Ammon's horn (tissue), 1 donor: ENCODE data around the gene RASA1.
A peak's percentile ranks its signal among the peaks of the same experiment; 100 is the strongest.
"Not testable (repeated sequence)": the region's sequence is repeated elsewhere in the genome, so short reads cannot be mapped to it uniquely, and the experiment has no call there.

Experiments
- DNase-seq: peaks from one replicate; pipeline ENCODE4 v3.0.0-alpha.2; 2016; ENCODE audit warnings: low spot score

The RASA1 gene

GRCh38 chr5:87267574-87268125 is at the start of gene RASA1:
Gene RASA1, plus strand, starts transcription at chr5:87267883. Its CDS starts 569 bp downstream, at chr5:87268452.
- peak; percentile 97 for DNase-seq

- no peak for DNase-seq
Measured at GRCh38 chr5:87229780-87230179, 37.9 kb upstream of the RASA1 start.

- DNase-seq, result no peak
Measured at GRCh38 chr5:87231037-87231808, 36.5 kb upstream of the RASA1 start.

- DNase-seq, result no peak
Measured at GRCh38 chr5:87233143-87233542, 34.5 kb upstream of the RASA1 start.

GRCh38 chr5:87241555-87241954 is 26.1 kb upstream of the RASA1 start:
- DNase-seq, result no peak

- DNase-seq, result no peak
Measured at GRCh38 chr5:87242242-87242641, 25.4 kb upstream of the RASA1 start.

GRCh38 chr5:87243161-87243844 is 24.4 kb upstream of the RASA1 start:
- peak; percentile 30 for DNase-seq

GRCh38 chr5:87245451-87245850 is 22.2 kb upstream of the RASA1 start:
- DNase-seq, result no peak

GRCh38 chr5:87246061-87246460 is 21.6 kb upstream of the RASA1 start:
- DNase-seq, result peak; percentile 12

GRCh38 chr5:87252283-87252605 is 15.4 kb upstream of the RASA1 start:
- DNase-seq, result no peak

- no peak for DNase-seq
Measured at GRCh38 chr5:87254035-87254434, 13.6 kb upstream of the RASA1 start.

GRCh38 chr5:87258507-87258906 is 9.2 kb upstream of the RASA1 start:
- DNase-seq, result no peak

GRCh38 chr5:87260604-87261192 is 7.0 kb upstream of the RASA1 start:
- no peak for DNase-seq

GRCh38 chr5:87263498-87263897 is 4.2 kb upstream of the RASA1 start:
- DNase-seq, result no peak

GRCh38 chr5:87266914-87267573 is 639 bp upstream of the RASA1 start:
- DNase-seq, result no peak

GRCh38 chr5:87268126-87268969 is 665 bp downstream of the RASA1 start:
- peak; percentile 81 for DNase-seq

- no peak for DNase-seq
Measured at GRCh38 chr5:87268970-87269377, 1.3 kb downstream of the RASA1 start.

- not testable (repeated sequence) for DNase-seq
Measured at GRCh38 chr5:87270888-87271287, 3.2 kb downstream of the RASA1 start.

- no peak for DNase-seq
Measured at GRCh38 chr5:87276655-87277054, 9.0 kb downstream of the RASA1 start.

GRCh38 chr5:87277279-87277835 is 9.7 kb downstream of the RASA1 start:
- no peak for DNase-seq

GRCh38 chr5:87278590-87279100 is 11.0 kb downstream of the RASA1 start:
- no peak for DNase-seq
